SKM-1 treated with dmso at 0.1 percent for 144 hours (cell line): ENCODE results near the gene PKP2.

ENCODE experiments used
- DNase-seq: peaks from one replicate; lab custom pipeline; 2025; ENCODE audit not compliant: unreplicated experiment; lab: John Stamatoyannopoulos, UW

PKP2 gene

DNA sequence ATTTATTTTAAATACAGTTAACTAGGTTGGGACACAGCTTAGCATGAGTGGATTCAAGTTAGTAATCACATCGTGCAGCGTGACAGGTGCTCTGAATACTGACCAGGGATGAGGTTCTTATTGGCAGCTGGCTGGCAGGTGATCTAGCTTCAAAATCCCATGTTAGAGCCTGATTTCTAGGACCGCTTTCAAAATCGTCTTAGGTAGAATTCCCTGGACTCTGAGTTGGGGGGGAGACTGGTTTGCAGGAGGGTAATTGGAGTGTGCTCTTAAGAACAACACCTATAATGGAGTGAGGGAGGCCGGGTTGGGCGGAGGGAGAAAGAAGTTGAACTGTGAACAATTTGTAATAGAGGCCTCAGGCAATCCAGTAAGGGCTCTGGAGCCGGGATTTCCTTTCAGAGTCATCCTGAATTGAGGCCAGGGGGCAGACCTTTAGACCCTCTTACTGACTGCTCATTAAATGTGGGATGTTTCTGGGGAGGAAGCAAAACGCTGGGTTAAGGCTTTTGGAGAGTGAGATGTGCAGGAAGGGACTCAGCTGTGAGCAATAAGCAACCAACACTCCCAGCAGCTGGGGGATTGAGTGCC is 140.0 kb downstream of the PKP2 start:
- no peak for DNase-seq

DNA sequence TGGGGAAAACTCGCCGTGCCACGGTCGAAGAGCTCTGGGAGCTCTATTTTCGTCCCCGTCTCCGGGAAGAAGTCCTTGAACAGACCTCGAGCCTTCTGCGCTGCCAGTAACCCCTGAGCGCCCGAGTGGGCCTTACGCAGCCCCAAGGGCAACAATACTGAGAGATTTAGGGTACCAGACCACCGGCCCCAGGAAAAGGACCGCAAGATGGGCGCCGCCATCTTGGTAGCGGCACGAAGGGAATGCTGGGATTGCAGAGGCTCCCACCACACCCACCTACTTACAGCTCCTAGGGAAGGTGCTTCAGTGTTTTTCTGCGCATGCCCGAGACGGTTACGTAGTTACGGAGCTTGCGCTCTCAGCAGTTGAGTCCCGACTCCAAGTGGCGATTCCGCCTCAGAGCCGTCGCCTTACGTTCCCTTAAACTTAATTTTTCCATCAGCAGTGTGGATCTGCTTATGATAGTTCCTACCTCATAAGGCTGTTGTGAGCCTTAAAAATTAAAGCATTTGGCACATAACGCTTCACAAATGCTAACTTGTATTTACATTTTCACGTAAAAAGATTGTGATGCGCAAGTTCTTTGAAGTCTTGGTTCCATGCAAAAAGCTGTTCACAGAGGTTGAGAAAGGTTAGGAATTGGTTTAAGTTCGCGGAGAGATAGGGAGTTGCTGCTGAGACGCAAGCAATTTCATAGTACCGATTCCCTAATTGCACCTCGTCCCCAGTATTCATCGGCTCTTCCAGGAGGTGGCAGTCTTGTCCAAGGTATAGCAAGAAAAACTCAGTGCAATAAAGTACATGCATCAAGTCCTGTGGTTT is 140.7 kb downstream of the PKP2 start, which contains the start of gene YARS2:
YARS2 (minus strand) TSS at position 244 of the 822 bp plus-strand sequence; CDS start at position 221, 23 bp downstream.
- peak; percentile 72 for DNase-seq

DNA sequence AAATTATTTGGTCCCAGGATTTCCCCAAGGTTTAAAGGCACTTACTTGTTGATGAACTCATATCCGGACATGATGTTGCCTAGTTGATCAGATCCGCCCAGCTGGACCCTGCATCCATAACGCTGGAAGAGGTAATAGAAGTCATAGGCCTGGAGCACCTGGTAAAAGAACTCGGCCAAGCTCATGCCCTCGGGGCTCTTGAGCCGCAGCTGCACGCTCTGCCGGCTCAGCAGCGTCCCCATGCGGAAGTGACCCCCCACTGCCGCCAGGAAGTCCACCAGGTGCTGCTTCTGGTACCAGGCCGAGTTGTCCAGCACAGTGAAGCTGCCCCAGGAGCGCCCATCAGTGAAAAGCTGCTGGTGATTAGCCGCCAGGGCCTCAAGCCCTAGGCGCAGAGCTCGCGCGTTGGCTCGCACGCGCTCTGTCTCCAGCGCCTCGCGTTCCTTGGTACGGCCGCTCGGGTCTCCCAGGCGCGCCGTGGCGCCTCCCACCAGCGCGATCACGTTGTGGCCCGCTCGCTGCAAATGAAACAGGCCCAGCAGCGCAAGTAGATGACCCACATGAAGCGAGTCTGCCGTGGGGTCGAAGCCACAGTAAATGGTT is 141.4 kb downstream of the PKP2 start:
- peak; percentile 34 for DNase-seq

DNA sequence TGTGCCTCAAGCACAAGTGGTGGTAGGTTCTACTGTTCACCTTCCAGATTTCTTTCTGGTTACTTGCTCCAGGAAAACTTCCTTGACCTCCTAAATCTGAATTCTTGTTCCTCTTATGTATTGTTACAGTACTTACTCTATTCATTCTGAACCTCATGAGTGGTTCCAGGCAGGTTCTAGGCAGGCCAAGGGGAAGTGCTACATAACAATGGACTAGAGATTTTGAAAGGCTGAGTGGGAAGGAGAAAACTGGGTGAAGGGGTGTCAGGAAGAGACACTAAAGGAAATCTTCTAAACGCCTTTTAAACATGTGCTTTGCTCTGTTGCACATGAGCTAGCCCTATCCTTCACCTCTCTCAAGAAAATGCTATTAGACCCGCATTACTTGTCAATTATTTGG is 142.5 kb downstream of the PKP2 start:
- no peak for DNase-seq

DNA sequence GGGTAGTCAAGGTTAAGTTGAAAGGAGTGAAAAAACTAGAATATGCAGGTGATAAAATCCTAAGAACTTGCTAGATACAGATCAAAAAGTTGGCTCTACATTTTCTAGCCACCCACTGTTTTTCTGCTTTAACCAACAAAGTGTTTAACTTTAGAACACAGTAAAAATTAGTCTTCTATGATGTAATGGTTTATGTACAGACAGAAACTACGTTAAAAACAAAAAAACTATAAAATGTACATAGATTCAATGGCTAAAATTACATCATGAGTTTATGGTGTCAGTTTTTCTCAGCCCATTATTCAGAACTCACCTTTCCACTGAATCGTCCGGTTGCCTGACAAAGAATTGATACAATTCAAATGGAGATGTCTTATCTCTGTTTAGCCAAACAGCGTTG is 143.0 kb downstream of the PKP2 start:
- DNase-seq, result no peak

DNA sequence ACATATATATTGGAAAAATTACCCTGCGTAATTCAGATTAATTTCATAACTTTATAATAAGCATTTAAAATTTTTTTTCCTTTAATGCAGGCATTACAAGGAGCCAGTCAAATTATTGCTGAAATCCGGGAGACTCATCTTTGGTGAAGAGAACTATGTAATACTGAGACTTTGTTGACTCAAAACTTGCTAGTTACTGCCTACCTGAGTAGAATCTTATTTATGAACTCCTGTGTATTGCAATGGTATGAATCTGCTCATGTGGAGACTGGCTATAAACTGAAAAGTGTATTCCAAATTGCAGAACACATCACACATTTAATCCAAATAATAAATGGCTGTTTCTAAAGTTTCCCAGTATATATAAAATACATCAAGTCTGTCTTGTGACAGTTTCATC is 153.3 kb downstream of the PKP2 start:
- no peak for DNase-seq

DNA sequence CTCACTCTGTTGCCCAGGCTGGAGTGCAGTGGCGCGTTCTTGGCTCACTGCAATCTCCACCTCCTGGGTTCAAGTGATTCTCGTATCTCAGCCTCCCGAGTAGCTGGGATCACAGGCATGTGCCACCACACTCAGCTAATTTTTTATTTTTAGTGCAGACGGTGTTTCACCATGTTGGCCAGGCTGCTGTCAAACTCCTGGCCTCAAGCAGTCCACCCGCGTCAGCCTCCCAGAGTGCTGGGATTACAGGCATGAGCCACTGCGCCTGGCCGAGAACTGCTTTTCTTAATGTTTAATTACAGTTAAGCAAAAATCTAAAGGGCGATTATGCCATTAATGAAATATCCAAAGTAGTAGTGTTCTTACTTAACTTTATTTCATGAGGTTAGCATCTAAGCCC is 154.4 kb downstream of the PKP2 start:
- DNase-seq, result no peak
